ENCODE results near the gene PARD3B.

GRCh38 chr2:205543262-205543843 is 998.1 kb downstream of the PARD3B start:
- TF ChIP-seq CTCF (IDR thresholded peaks at IDR 0.05; ENCODE audit: control extremely low read depth in 1 of 3, insufficient read depth in 1 of 3, low read depth in 1 of 3, low read length in 3 of 3) (no peak), POLR2AphosphoS5 (IDR thresholded peaks at IDR 0.05; ENCODE audit: low read depth, low read length) (no peak), POLR2A (IDR thresholded peaks at IDR 0.05; ENCODE audit: control extremely low read depth in 1 of 2, low read depth in 2 of 2, low read length in 2 of 2) (no peak), MAX (IDR thresholded peaks at IDR 0.05) (no peak), SIN3A (conservative IDR thresholded peaks at IDR 0.05 in 1 of 2, IDR thresholded peaks at IDR 0.05 in 1 of 2; ENCODE audit: low read depth in 1 of 2, low read length in 2 of 2) (no peak), TEAD4 (IDR thresholded peaks at IDR 0.05; ENCODE audit: low read depth, low read length) (no peak), JUN (IDR thresholded peaks at IDR 0.05; ENCODE audit: low read depth, low read length) (no peak), ATF3 (IDR thresholded peaks at IDR 0.05; ENCODE audit: insufficient read depth, low read depth, low read length) (no peak), TCF12 (IDR thresholded peaks at IDR 0.05; ENCODE audit: low read depth, low read length) (no peak), CHD2 (IDR thresholded peaks at IDR 0.05; ENCODE audit: low read length) (no peak)

All from H1 (cell line).